Measurements from ENCODE around the gene SP140.
"Not testable (repeated sequence)": the region's sequence is repeated elsewhere in the genome, so short reads cannot be mapped to it uniquely, and the experiment has no call there.

SP140 gene

DNA sequence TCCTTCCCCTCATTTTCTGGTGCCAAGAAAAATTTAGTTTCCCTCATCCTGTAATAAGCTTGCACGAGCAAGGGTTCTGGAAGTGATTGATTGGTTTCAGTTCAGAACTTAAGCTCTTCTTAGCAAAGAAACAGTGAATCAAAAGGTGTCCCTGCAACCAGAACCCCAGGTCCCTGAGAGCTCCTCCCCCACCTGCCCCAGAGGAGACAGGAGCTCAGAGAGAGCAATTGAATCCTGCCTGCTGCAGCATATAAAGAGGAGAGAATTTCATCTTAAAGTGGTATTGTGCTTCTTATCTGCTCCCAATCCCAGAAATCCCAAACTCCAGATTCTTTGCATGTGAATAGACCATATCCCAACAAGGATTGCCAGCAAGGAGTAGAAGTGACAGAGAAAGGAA is 86.1 kb downstream of the SP140 start:
- peaks cover 3 to 12% of the 10 kb centered on the region in 2 donors for H3K4me1 Mint-ChIP-seq (ENCODE audit: low read depth in 2 of 2)
- H3K4me3 Mint-ChIP-seq; DNase-seq; H3K9me3 Mint-ChIP-seq; H3K27me3 Mint-ChIP-seq; ATAC-seq (replicated peaks): not testable (repeated sequence)
- H3K27ac Mint-ChIP-seq, result peak overlapping the region in 1 of 2 donors; percentile 67
- peaks cover 21% of the 10 kb centered on the region for H3K36me3 Mint-ChIP-seq (ENCODE audit: insufficient read depth)

DNA sequence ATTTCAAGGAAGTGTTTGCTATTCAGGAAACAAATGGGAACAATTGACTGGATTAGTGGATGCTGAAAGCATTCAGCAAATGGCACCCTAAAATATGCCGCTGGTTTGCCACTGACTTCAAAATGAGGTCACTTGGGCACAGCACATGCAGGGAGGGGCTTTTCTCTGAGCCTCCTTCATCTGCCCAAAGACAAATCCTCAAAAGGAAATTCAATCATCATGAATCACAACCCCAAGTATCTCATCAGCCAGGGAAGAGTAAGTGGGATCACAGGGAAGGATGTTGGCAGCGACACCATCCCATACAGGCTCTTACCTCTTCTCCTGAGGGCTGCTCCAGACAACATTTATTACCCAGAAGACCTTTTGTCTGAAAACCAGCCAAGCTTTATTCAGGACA is 87.1 kb downstream of the SP140 start:
- no peaks in the 10 kb centered on the region for H3K9me3 Mint-ChIP-seq
- no peaks in the 10 kb centered on the region for H3K27me3 Mint-ChIP-seq
- H3K4me3 Mint-ChIP-seq, result no peak overlapping the region
- H3K36me3 Mint-ChIP-seq (ENCODE audit: insufficient read depth), result peaks cover 21% of the 10 kb centered on the region
- DNase-seq (no peak), ATAC-seq (replicated peaks) (no peak)
- H3K4me1 Mint-ChIP-seq (ENCODE audit: low read depth in 2 of 2), result peaks cover 6 to 13% of the 10 kb centered on the region in 2 donors
- no peak overlapping the region for H3K27ac Mint-ChIP-seq

DNA sequence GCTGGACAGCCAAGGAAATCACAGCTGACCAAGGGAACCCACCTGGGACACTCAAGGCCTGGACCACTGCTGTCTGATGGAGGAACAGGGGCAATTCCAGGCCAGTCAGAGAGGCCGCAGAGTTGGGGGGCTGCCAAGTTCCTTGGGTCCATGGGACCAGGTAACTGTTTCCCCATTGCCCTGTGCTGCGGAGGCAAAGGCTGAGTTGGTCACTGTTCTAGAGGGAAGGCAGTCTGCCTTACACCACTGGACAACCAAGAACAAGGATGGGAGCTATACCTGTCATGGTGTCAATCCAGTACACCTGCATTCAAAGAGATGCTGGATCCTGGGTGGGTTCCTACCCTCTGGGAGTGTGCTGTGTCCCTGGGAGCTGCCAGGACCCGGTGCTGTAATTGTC is 91.8 kb downstream of the SP140 start:
- ATAC-seq (replicated peaks) (no peak), DNase-seq (no peak)
- peak overlapping the region; percentile 28 to 38 for H3K4me3 Mint-ChIP-seq
- H3K9me3 Mint-ChIP-seq, result no peaks in the 10 kb centered on the region
- no peaks in the 10 kb centered on the region for H3K27me3 Mint-ChIP-seq
- H3K36me3 Mint-ChIP-seq (ENCODE audit: insufficient read depth), result peaks cover 18% of the 10 kb centered on the region
- H3K4me1 Mint-ChIP-seq (ENCODE audit: low read depth in 2 of 2), result peaks cover 34 to 48% of the 10 kb centered on the region in 2 donors
- peak overlapping the region; percentile 11 to 80 for H3K27ac Mint-ChIP-seq

DNA sequence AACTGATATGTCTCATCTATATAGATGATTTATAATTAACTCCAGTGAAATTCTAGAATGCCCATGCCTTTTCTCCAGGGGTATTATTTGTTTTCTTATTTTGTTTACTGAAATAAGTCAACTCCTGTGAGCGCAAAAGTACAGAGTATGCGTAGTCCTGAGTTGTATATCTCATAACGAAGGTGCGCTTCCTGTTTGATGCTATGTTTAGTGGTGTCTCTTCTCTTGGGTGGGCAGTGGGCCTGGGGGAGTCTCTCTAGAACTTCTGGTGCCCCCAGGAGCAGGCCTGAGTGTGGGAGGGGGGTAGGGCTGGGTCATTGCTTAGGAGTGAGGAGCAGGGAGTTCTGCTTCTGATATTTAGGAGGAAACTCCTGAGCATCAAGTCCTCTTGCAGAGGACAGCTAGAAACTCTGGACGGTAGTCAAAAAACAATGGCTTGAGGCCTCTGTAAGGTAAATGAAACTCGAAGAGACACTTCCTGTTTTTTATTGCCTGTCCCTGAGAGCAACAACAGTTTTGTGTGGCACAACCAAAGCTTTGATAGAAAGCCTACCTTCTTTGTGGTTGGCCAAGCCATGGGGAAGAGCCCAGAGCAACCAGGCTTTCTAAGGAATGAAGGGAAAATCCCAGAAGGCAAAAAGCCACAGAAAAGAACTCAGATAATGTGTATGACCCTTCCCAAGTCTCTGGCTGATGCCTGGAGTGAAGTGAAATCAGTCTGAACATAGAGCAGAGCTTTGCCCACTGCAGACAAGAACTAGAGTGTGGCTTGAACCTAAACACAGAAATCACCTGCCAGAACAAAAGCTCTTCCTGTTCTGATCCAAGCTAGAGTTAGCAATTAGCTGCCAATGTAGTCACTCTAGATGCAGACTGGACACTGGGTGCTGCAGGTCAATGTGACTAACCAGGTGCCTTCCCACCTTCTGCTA is 92.9 kb downstream of the SP140 start:
- ATAC-seq (replicated peaks) (no peak), DNase-seq (no peak)
- H3K9me3 Mint-ChIP-seq, result peaks cover 0 to 2% of the 10 kb centered on the region in 2 donors
- H3K27me3 Mint-ChIP-seq, result no peaks in the 10 kb centered on the region
- peak overlapping the region; percentile 28 to 64 for H3K4me3 Mint-ChIP-seq
- peaks cover 12% of the 10 kb centered on the region for H3K36me3 Mint-ChIP-seq (ENCODE audit: insufficient read depth)
- peak overlapping the region; percentile 11 to 80 for H3K27ac Mint-ChIP-seq
- H3K4me1 Mint-ChIP-seq (ENCODE audit: low read depth in 2 of 2), result peaks cover 37 to 52% of the 10 kb centered on the region in 2 donors

DNA sequence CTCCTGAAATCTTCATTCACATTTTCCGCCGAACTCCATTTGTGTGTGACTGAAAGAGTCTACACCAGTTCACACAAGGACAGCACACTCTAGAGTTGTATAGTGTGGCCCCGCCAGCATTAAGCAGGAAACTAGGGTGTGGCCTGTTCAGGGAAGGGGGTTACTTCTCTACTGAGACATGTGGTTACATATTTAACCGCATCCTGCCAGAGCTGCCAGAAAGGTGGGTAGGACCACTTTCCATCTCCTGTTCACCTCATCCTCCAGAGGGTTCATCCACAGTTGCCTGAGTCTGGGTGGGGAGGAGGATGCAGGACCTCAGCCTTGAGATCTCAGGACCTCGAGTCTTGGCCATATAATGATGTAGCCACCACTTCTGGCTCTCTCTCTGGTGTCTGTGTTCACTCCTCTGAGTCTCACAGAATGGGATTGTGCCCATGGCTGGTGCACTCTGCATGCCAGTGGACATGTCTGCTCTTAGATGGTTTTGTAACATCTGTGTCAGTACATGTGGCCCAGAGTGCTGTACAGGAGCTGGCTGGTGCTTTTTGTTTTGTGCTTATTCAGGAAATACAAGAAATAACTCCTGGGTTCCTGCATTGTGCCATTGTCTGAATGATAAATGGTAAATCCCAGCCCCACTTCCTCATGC is 93.8 kb downstream of the SP140 start:
- peaks cover 9% of the 10 kb centered on the region for H3K36me3 Mint-ChIP-seq (ENCODE audit: insufficient read depth)
- DNase-seq, result peak; percentile 67 to 71 (median 68)
- H3K9me3 Mint-ChIP-seq, result peaks cover 0 to 2% of the 10 kb centered on the region in 2 donors

DNA sequence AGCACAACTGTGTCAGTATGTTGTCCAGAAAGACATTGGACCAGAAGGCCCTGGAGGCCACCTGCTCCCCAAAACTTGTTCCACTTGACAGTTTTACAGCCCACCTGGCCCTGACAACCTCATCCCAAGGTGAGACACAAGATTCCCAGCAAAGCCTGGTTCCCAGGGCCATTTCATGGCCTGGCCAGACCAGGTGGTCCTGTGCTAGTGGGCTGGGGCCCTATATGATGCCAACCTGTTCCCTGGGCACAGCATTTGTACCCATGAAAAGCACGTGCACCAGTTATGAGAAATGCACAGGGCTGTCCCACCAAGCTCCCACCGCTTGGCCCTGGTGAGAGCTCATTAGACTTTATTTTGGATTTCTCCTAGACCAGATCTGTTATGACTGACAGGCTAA is 95.5 kb downstream of the SP140 start:
- Mint-ChIP-seq H3K4me1 (ENCODE audit: low read depth in 2 of 2) (peaks cover 44 to 45% of the 10 kb centered on the region in 2 donors), H3K9me3 (peaks cover 0 to 2% of the 10 kb centered on the region in 2 donors), H3K36me3 (ENCODE audit: insufficient read depth) (peaks cover 5% of the 10 kb centered on the region), H3K4me3 (peak overlapping the region; percentile 48 to 49), H3K27me3 (no peaks in the 10 kb centered on the region), H3K27ac (peak overlapping the region in 1 of 2 donors; percentile 21)
- DNase-seq (no peak), ATAC-seq (replicated peaks) (no peak)

More for the DNA sequence above, 93.8 kb downstream of the SP140 start:
- Mint-ChIP-seq H3K4me3 (peak overlapping the region; percentile 28 to 64), H3K4me1 (ENCODE audit: low read depth in 2 of 2) (peaks cover 40 to 48% of the 10 kb centered on the region in 2 donors), H3K27me3 (no peaks in the 10 kb centered on the region), H3K27ac (peak overlapping the region; percentile 11 to 80)
- peak; percentile 97 for ATAC-seq (replicated peaks)

DNA sequence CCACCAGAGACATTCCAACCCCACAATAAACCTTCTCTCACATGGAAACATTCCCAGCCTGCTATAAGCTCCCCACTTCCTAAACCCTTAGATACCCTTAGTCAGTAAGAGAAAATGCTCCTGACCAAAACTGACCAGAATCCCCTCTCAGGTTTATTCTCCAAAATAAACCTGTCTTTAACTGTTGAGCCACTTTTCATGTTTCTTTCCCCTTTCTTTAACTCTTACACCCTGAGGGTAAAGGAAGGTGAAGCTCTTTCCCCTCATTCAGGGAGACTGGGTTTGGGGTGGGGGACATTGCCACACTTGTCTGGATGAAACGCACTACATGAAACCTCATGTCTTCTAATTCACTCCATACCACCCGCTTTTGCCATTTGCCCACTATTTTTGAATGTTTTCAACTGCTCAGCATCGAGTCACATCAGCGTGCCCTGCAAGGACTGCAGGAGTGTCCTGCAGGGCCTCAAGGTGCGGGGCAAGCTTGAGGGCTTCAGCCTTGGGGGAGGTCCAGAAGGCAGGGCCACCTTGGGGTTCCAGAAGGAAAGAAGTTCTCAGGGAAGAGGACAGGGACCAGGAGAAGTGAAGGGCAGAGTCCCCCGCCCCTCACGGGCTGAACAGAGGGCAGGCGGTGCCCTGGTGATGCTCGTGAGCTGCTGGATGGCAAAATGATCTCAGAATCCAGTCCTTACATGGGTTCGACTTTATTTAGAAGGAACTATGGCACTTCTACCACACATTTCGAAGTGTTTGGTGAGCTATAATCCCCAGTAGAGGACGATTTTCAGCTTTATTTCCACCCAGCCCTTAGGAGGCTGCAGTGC is 97.2 kb downstream of the SP140 start:
- Mint-ChIP-seq H3K27ac (peak overlapping the region in 1 of 2 donors; percentile 69), H3K9me3 (peaks cover 0 to 2% of the 10 kb centered on the region in 2 donors), H3K27me3 (no peaks in the 10 kb centered on the region), H3K4me3 (peak overlapping the region in 1 of 2 donors; percentile 21), H3K4me1 (ENCODE audit: low read depth in 2 of 2) (peaks cover 55 to 56% of the 10 kb centered on the region in 2 donors), H3K36me3 (ENCODE audit: insufficient read depth) (peaks cover 12% of the 10 kb centered on the region)
- DNase-seq (no peak), ATAC-seq (replicated peaks) (no peak)

DNA sequence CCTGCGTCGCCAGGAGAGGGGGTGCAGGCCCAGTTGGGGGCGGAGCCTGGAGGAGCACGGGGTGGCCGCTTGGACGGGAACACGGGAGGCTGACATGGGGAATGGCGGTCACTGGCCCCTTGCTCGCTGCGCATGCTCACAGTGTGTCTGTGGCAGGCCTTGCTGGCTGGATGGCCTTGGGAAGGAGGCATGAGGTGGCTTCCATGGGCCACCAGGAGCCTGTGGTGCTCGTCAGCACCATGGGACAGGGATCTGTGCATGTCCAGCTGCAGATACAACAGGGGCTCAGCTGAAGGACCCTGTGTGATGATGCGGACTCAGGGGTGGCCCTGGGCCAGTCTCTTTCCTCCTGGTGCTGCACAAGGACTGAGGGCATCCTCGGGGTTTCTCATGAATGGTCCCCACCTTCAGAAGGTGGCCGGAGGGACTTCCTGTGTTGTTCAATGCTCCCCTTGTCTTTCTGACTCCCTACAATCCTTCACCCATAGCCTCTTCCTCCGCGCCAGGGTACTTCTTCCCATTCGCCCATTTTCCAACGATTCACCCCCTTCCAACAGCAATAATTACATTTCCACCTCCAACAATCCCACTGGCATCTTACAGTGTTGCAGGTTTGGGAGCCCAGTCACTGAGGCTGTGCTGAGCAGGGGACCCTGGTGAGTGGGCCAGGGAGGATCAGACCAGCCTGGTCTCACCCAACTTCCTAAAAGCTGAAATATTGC is 98.0 kb downstream of the SP140 start:
- Mint-ChIP-seq H3K36me3 (ENCODE audit: insufficient read depth) (peaks cover 12% of the 10 kb centered on the region), H3K4me1 (ENCODE audit: low read depth in 2 of 2) (peaks cover 47 to 54% of the 10 kb centered on the region in 2 donors), H3K27ac (peak overlapping the region in 1 of 2 donors; percentile 22), H3K4me3 (no peak overlapping the region), H3K27me3 (no peaks in the 10 kb centered on the region), H3K9me3 (peaks cover 0 to 2% of the 10 kb centered on the region in 2 donors)
- DNase-seq (no peak), ATAC-seq (replicated peaks) (no peak)

DNA sequence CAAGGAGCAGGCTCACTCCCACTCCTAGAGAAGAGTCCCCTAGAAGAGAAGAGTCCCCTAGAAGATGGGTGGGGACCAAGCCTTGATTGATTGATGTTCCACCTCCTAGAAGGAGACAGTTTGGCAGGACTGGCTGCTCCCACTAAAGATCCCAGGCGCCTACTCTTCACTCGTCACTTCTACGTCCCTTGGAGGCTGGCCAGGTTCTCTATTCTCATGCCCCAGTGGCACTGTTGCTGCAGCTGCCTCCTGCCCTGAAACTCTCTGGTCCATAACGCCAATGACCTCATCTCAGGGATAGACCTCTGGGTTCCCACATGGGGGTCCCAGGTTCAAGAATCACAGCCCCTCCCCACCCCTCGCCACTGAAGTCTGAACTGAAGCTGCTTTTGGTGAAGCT is 99.0 kb downstream of the SP140 start:
- no peaks in the 10 kb centered on the region for H3K27me3 Mint-ChIP-seq
- H3K27ac Mint-ChIP-seq, result no peak overlapping the region
- no peak overlapping the region for H3K4me3 Mint-ChIP-seq

DNA sequence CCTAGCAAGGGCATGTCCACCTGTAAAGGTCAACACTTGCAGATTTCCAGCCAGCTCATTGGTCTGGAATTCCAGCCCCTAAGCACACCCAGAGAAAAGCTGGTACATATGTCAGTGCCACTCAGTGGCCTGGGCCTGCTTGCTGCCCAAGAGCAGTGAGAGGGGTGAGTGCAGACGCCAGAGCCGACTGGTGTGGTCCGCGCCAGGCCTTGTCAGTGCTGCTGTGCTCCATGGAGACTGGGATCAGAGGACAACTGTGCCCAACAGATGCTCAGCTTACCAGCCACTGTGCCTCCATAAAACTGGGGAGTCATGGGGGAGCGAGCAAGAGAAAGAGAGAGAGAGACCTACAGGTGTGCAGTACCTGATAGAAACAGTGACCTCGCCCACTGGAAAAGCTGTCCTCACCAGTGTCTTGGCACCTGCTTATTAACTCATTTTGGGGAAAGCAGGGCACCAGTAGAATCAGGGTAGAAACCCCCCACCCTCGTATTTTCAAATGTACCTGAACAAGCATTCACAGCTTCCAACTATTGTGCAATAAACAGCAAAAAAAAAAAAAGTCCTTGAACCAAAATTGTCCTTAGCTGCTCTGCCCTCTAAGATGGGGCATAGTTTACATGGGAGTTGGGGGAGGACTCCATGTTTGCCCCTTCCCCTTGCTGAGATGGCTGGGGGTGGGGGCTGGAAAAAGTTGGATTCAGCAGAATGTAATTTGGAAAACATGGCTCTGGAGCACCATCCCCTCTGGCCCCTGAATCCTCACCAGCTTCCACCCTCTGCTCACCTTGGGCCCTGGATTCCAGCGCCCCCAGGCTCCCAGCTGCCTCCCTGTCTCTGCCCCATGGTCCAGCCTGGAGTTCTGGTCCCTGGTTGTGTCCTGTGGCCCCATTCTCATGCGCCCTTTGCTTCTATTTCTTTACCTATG is 100.0 kb downstream of the SP140 start:
- Mint-ChIP-seq H3K36me3 (ENCODE audit: insufficient read depth) (peaks cover 16% of the 10 kb centered on the region), H3K4me1 (ENCODE audit: low read depth in 2 of 2) (peaks cover 52 to 64% of the 10 kb centered on the region in 2 donors), H3K4me3 (peak overlapping the region; percentile 94 to 99), H3K27me3 (no peaks in the 10 kb centered on the region), H3K9me3 (peaks cover 0 to 2% of the 10 kb centered on the region in 2 donors), H3K27ac (peak overlapping the region; percentile 100)
- DNase-seq (no peak), ATAC-seq (replicated peaks) (no peak)

More for the DNA sequence above, 99.0 kb downstream of the SP140 start:
- Mint-ChIP-seq H3K9me3 (peaks cover 0 to 2% of the 10 kb centered on the region in 2 donors), H3K36me3 (ENCODE audit: insufficient read depth) (peaks cover 12% of the 10 kb centered on the region), H3K4me1 (ENCODE audit: low read depth in 2 of 2) (peaks cover 47 to 59% of the 10 kb centered on the region in 2 donors)
- ATAC-seq (replicated peaks), result no peak
- no peak for DNase-seq

DNA sequence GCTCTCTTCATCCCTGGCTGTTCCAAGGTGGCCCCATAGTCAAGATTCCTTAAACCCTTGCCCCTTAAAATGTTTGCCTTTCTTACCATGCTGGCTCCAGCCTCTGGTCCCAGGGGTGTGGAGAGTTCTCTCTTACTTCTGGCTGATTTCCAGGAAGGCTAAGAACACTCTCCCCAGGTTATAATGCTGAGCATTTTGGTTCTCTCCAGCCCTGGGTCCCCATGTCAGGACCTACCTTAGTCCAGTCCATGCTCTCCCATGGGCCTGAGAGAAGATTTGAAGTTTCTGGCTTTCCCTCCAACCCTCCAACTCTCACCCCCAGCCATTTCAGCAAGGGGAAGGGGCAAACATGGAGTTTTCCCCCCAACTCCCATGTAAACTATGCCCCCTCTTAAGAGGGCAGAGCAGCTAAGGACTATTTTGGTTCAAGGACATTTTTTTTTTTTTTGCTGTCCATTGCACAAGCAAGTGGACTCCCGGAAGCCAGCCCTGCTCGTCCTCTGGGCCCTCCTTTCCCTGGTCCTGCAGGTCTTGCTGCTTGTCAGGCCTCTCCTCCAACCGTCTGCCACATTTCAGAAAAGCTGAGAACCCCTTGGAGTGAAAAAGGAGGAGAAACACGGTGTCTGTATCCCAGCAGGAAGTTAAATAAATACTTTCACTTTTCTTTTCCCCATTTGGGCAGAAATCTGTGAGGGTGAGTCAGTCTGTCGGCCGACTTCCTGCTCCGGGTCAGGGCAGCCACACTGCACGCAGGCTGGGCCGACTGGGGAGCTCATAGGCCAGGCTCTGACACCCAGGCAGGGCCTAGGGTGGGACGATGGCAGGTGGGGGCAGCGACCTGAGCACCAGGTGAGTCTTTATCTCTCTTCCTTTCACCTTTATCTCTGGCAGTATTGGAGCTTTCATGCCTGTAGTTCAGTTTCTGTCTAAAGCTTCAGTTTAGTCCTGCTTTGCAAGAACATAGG is 101.2 kb downstream of the SP140 start, which contains the start of gene SP140L:
TSS of gene SP140L (plus strand) at position 741 of the 965 bp plus-strand sequence. CDS start at position 818, 77 bp downstream.
- H3K4me1 Mint-ChIP-seq (ENCODE audit: low read depth in 2 of 2), result peaks cover 49 to 65% of the 10 kb centered on the region in 2 donors
- no peaks in the 10 kb centered on the region for H3K27me3 Mint-ChIP-seq
- H3K4me3 Mint-ChIP-seq, result peak within 1 kb of the TSS; percentile 94 to 99

More for the DNA sequence above, 101.2 kb downstream of the SP140 start, which contains the start of gene SP140L:
- Mint-ChIP-seq H3K36me3 (ENCODE audit: insufficient read depth) (peaks cover 24% of the 10 kb centered on the region), H3K27ac (peak within 1 kb of the TSS; percentile 100), H3K9me3 (peaks cover 0 to 2% of the 10 kb centered on the region in 2 donors)
- DNase-seq (peak; percentile 67 to 69 (median 68)), ATAC-seq (replicated peaks) (peak; percentile 100)
